MM.1S (cell line): ENCODE results near the gene RXFP1.
A peak's percentile ranks its signal among the peaks of the same experiment; 100 is the strongest.

Experiments
- DNase-seq: peaks from one replicate; pipeline ENCODE4 v3.0.0-alpha.2; 2015
- H2AFZ ChIP-seq: fragments of 300-600 bp; sonication (generic); 2 replicates; pipeline ENCODE4 v1.6.0; 2016; ENCODE audit warnings: antibody characterized with exemption, low read length
- H3F3A ChIP-seq: fragments of 300-600 bp; sonication (generic); 2 replicates; pipeline ENCODE4 v1.6.1; 2016; ENCODE audit warnings: mild to moderate bottlenecking, antibody characterized with exemption, low read length, moderate library complexity, mixed read lengths; ENCODE audit not compliant: insufficient read depth
- H3K27ac ChIP-seq: fragments of 300-600 bp; sonication (generic); 2 replicates; pipeline ENCODE4 v1.5.1; 2016; ENCODE audit warnings: mild to moderate bottlenecking, low read length
- H3K27me3 ChIP-seq: fragments of 300-600 bp; sonication (generic); replicated peaks from 2 replicates; pipeline ENCODE4 v1.6.0; 2016; ENCODE audit warnings: low read length; ENCODE audit not compliant: insufficient read depth
- H3K36me3 ChIP-seq: fragments of 300-600 bp; sonication (generic); replicated peaks from 2 replicates; pipeline ENCODE4 v1.6.1; 2016; ENCODE audit warnings: mild to moderate bottlenecking, low read length, mixed read lengths; ENCODE audit not compliant: insufficient read depth
- H3K4me1 ChIP-seq: fragments of 300-600 bp; sonication (generic); 2 replicates; pipeline ENCODE4 v1.6.1; 2016; ENCODE audit warnings: low read length, mixed read lengths
- H3K4me2 ChIP-seq: fragments of 300-600 bp; sonication (generic); 2 replicates; pipeline ENCODE4 v1.6.0; 2016; ENCODE audit warnings: low read depth, low read length
- H3K4me3 ChIP-seq: fragments of 300-600 bp; sonication (generic); 2 replicates; pipeline ENCODE4 v1.5.1; 2016; ENCODE audit warnings: low read length, mixed read lengths
- H3K79me2 ChIP-seq: fragments of 300-600 bp; sonication (generic); 2 replicates; pipeline ENCODE4 v1.6.1; 2016; ENCODE audit warnings: mixed run types, low read length, mixed read lengths
- H3K9ac ChIP-seq: fragments of 300-600 bp; sonication (generic); 2 replicates; pipeline ENCODE4 v1.6.1; 2016; ENCODE audit warnings: low read length, mixed read lengths
- H3K9me2 ChIP-seq: fragments of 300-600 bp; sonication (generic); replicated peaks from 2 replicates; pipeline ENCODE4 v1.6.1; 2016; ENCODE audit warnings: mild to moderate bottlenecking, low read length, mixed read lengths; ENCODE audit not compliant: insufficient read depth
- H3K9me3 ChIP-seq: fragments of 300-600 bp; sonication (generic); replicated peaks from 2 replicates; pipeline ENCODE4 v1.6.1; 2016; ENCODE audit warnings: mild to moderate bottlenecking, low read length, mixed read lengths; ENCODE audit not compliant: insufficient read depth
- H4K20me1 ChIP-seq: fragments of 300-600 bp; sonication (generic); 2 replicates; pipeline ENCODE4 v1.6.1; 2016; ENCODE audit warnings: mild to moderate bottlenecking, low read length, moderate library complexity, mixed read lengths; ENCODE audit not compliant: insufficient read depth
- CTCF ChIP-seq: fragments of 300-600 bp; sonication (generic); IDR thresholded peaks from 2 replicates; pipeline ENCODE4 v1.5.1; 2016; ENCODE audit warnings: antibody characterized with exemption, low read length, mixed read lengths
- EZH2 ChIP-seq: fragments of 300-600 bp; sonication (generic); optimal IDR thresholded peaks from 2 replicates; pipeline ENCODE3; 2017; ENCODE audit warnings: low read depth, mild to moderate bottlenecking, antibody characterized with exemption, low read length, mixed read lengths
- EZH2phosphoT487 ChIP-seq: fragments of 300-600 bp; sonication (generic); IDR thresholded peaks from 2 replicates; pipeline ENCODE4 v1.6.1; 2018; ENCODE audit warnings: antibody characterized with exemption, low read length

The RXFP1 gene

GRCh38 chr4:158644760-158645159 lies 123.1 kb downstream of the RXFP1 start:
- H3F3A ChIP-seq = no peaks in the 10 kb centered on the region
- no peaks in the 10 kb centered on the region for H3K36me3 ChIP-seq
- H2AFZ ChIP-seq = no peak overlapping the region
- TF ChIP-seq CTCF (no peak), EZH2 (no peak), EZH2phosphoT487 (no peak)
- no peak overlapping the region for H3K27ac ChIP-seq
- no peaks in the 10 kb centered on the region for H4K20me1 ChIP-seq
- no peak overlapping the region for H3K4me2 ChIP-seq
- no peaks in the 10 kb centered on the region for H3K79me2 ChIP-seq
- no peaks in the 10 kb centered on the region for H3K27me3 ChIP-seq
- no peaks in the 10 kb centered on the region for H3K9me3 ChIP-seq
- H3K4me1 ChIP-seq = no peaks in the 10 kb centered on the region
- no peaks in the 10 kb centered on the region for H3K9me2 ChIP-seq
- no peak overlapping the region for H3K4me3 ChIP-seq
- H3K9ac ChIP-seq = no peak overlapping the region
- no peak for DNase-seq

- no peaks in the 10 kb centered on the region for H3K79me2 ChIP-seq
- no peak for DNase-seq
- no peaks in the 10 kb centered on the region for H3K27me3 ChIP-seq
- no peaks in the 10 kb centered on the region for H3K9me3 ChIP-seq
- no peaks in the 10 kb centered on the region for H3K9me2 ChIP-seq
- no peaks in the 10 kb centered on the region for H3F3A ChIP-seq
- no peak overlapping the region for H3K27ac ChIP-seq
- H4K20me1 ChIP-seq = no peaks in the 10 kb centered on the region
- H3K36me3 ChIP-seq = no peaks in the 10 kb centered on the region
- no peak overlapping the region for H2AFZ ChIP-seq
- H3K4me1 ChIP-seq = no peaks in the 10 kb centered on the region
- no peak overlapping the region for H3K4me2 ChIP-seq
- H3K4me3 ChIP-seq = no peak overlapping the region
- TF ChIP-seq EZH2phosphoT487 (no peak), EZH2 (no peak), CTCF (no peak)
- H3K9ac ChIP-seq = no peak overlapping the region
Measured at GRCh38 chr4:158649111-158649680, 127.5 kb downstream of the RXFP1 start.

GRCh38 chr4:158652920-158653319 lies 131.2 kb downstream of the RXFP1 start:
- Histone ChIP-seq H3K4me1 (no peaks in the 10 kb centered on the region), H3K4me3 (peak overlapping the region; percentile 3; the same call in 1 of the 2 replicates), H3K27me3 (no peaks in the 10 kb centered on the region), H3F3A (no peaks in the 10 kb centered on the region), H3K9me3 (no peaks in the 10 kb centered on the region), H3K27ac (no peak overlapping the region), H3K9me2 (no peaks in the 10 kb centered on the region), H3K9ac (no peak overlapping the region), H2AFZ (peak overlapping the region; percentile 43; the same call in 1 of the 2 replicates), H3K36me3 (no peaks in the 10 kb centered on the region), H3K79me2 (no peaks in the 10 kb centered on the region), H4K20me1 (no peaks in the 10 kb centered on the region), H3K4me2 (peak overlapping the region; percentile 43)
- TF ChIP-seq EZH2 (no peak), EZH2phosphoT487 (no peak), CTCF (no peak)
- DNase-seq = no peak
